ENCODE data around the gene KLK5. TPM values are rescaled to one million over a fixed set of nuclear protein-coding genes. Genes with fewer than 3 reads are reported as not detected.

Gene KLK5, protein sequence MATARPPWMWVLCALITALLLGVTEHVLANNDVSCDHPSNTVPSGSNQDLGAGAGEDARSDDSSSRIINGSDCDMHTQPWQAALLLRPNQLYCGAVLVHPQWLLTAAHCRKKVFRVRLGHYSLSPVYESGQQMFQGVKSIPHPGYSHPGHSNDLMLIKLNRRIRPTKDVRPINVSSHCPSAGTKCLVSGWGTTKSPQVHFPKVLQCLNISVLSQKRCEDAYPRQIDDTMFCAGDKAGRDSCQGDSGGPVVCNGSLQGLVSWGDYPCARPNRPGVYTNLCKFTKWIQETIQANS
- total RNA-seq, result not detected

DNA sequence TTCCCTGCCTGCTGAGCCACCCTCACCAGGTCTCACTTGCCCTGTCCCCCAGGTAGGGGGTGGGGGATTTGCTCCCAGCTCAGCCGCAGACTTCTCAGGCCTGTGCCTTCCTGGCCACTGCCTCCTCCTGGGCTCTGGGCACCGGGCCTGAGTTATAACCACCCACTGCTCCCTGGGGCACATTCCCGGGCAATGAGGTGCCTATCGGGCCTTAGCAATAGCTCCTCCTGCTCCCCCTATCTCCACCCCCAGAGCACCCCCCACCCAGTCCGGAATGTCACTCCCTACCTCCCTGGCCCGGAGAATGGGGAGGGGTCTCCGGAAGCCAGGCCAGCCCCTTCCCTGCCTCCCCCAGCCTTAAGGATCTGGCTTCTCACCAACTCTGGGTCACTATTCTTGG lies at the start of gene KLK5:
TSS of gene KLK5 (minus strand) at position 129 of the 400 bp plus-strand sequence. CDS start 381 bp downstream, outside the sequence.
- Histone ChIP-seq H3K4me3 (no peak within 1 kb of the TSS), H3K27ac (no peak within 1 kb of the TSS), H3K4me1 (ENCODE audit: control insufficient read depth in 1 of 2, low read depth in 2 of 2) (no peaks in the 10 kb centered on the region), H3K27me3 (replicated peaks; ENCODE audit: insufficient read depth) (no peaks in the 10 kb centered on the region), H3K36me3 (no peaks in the 10 kb centered on the region), H3K9me3 (no peaks in the 10 kb centered on the region)
- TF ChIP-seq, protein P1, sequence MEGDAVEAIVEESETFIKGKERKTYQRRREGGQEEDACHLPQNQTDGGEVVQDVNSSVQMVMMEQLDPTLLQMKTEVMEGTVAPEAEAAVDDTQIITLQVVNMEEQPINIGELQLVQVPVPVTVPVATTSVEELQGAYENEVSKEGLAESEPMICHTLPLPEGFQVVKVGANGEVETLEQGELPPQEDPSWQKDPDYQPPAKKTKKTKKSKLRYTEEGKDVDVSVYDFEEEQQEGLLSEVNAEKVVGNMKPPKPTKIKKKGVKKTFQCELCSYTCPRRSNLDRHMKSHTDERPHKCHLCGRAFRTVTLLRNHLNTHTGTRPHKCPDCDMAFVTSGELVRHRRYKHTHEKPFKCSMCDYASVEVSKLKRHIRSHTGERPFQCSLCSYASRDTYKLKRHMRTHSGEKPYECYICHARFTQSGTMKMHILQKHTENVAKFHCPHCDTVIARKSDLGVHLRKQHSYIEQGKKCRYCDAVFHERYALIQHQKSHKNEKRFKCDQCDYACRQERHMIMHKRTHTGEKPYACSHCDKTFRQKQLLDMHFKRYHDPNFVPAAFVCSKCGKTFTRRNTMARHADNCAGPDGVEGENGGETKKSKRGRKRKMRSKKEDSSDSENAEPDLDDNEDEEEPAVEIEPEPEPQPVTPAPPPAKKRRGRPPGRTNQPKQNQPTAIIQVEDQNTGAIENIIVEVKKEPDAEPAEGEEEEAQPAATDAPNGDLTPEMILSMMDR (IDR thresholded peaks at IDR 0.05), result no peak
- DNase-seq (ENCODE audit: low spot score) (no peak), ATAC-seq (ENCODE audit: insufficient number of reproducible peaks, low FRiP score, low read depth) (no peak)

DNA sequence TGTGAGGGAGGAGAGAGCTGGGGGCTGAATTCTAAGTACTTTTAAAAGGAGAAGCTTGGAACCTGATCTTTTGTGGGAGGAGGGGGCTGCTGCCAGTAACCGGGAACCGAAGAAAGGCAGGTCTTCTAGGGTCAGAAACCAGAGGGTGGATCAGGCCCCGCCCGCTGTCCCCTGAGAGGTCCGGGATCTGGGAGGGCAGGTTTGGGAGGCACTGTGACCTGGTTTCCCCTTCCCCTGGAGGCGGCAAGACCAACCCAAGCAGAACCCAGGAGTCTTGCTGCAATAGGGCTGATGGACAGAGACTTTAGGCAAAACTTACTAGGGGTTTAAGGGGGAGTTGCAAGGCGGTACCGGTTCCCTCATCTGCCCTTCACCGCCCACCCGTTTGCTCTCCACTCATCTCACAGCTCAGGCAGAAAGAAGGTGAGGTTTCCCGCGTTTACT lies 49.3 kb upstream of the KLK5 start:
- DNase-seq (ENCODE audit: low spot score), result no peak
- TF ChIP-seq, protein P1 (IDR thresholded peaks at IDR 0.05), result no peak
- H3K27me3 ChIP-seq (replicated peaks; ENCODE audit: insufficient read depth), result no peaks in the 10 kb centered on the region

GRCh38 chr19:51001515-51001914 lies 48.7 kb upstream of the KLK5 start, which contains the start of gene KLK8:
Gene KLK8, minus strand, starts transcription at chr19:51001604. Its CDS starts 437 bp downstream, at chr19:51001167.
- no peaks in the 10 kb centered on the region for H3K27me3 ChIP-seq (replicated peaks; ENCODE audit: insufficient read depth)
- TF ChIP-seq, protein P1 (IDR thresholded peaks at IDR 0.05), result no peak
- ATAC-seq (ENCODE audit: insufficient number of reproducible peaks, low FRiP score, low read depth), result no peak
- no peaks in the 10 kb centered on the region for H3K4me1 ChIP-seq (ENCODE audit: control insufficient read depth in 1 of 2, low read depth in 2 of 2)
- no peak within 1 kb of the TSS for H3K4me3 ChIP-seq
- no peak within 1 kb of the TSS for H3K27ac ChIP-seq
- no peak for DNase-seq (ENCODE audit: low spot score)
- H3K9me3 ChIP-seq, result no peaks in the 10 kb centered on the region
- no peaks in the 10 kb centered on the region for H3K36me3 ChIP-seq

More for the DNA sequence above, 49.3 kb upstream of the KLK5 start:
- Histone ChIP-seq H3K4me3 (no peak overlapping the region), H3K27ac (no peak overlapping the region), H3K9me3 (no peaks in the 10 kb centered on the region), H3K36me3 (no peaks in the 10 kb centered on the region), H3K4me1 (ENCODE audit: control insufficient read depth in 1 of 2, low read depth in 2 of 2) (no peaks in the 10 kb centered on the region)
- no peak for ATAC-seq (ENCODE audit: insufficient number of reproducible peaks, low FRiP score, low read depth)

- TF ChIP-seq, protein P1 (IDR thresholded peaks at IDR 0.05), result no peak
- ATAC-seq (ENCODE audit: insufficient number of reproducible peaks, low FRiP score, low read depth) (no peak), DNase-seq (ENCODE audit: low spot score) (no peak)
- no peaks in the 10 kb centered on the region for H3K36me3 ChIP-seq
- no peak overlapping the region for H3K4me3 ChIP-seq
- H3K9me3 ChIP-seq, result no peaks in the 10 kb centered on the region
- no peaks in the 10 kb centered on the region for H3K27me3 ChIP-seq (replicated peaks; ENCODE audit: insufficient read depth)
- H3K27ac ChIP-seq, result no peak overlapping the region
- H3K4me1 ChIP-seq (ENCODE audit: control insufficient read depth in 1 of 2, low read depth in 2 of 2), result no peaks in the 10 kb centered on the region
Observed at GRCh38 chr19:51000981-51001380, 48.1 kb upstream of the KLK5 start.

DNA sequence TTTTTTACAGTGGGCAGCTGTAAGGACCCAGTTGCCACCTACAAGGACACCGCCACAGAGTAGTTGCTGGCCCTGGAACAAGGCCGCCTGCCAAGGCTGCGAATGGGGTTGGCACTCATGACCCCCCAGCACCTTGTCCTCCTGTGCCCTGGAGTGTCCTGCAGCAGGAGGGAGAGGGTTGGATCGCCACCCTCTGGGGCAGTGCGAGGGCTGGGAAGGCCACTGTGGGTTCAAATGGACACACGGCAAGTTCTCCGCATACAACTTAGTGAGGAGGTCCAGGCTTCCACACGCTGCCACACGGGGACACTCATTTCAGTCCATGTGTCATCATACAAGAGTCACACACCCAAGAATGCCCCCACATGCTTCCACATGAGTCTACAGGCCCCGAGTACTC lies 47.6 kb upstream of the KLK5 start:
- no peaks in the 10 kb centered on the region for H3K27me3 ChIP-seq (replicated peaks; ENCODE audit: insufficient read depth)
- no peaks in the 10 kb centered on the region for H3K4me1 ChIP-seq (ENCODE audit: control insufficient read depth in 1 of 2, low read depth in 2 of 2)
- TF ChIP-seq, protein P1 (IDR thresholded peaks at IDR 0.05), result no peak
- H3K9me3 ChIP-seq, result no peaks in the 10 kb centered on the region
- DNase-seq (ENCODE audit: low spot score) (no peak), ATAC-seq (ENCODE audit: insufficient number of reproducible peaks, low FRiP score, low read depth) (no peak)
- H3K36me3 ChIP-seq, result no peaks in the 10 kb centered on the region
- H3K4me3 ChIP-seq, result no peak overlapping the region
- no peak overlapping the region for H3K27ac ChIP-seq

All from thoracic aorta (tissue), 2 donors.